ENCODE data around the gene MTERF4. TPM values are rescaled to one million over a fixed set of nuclear protein-coding genes. Genes with fewer than 3 reads are reported as not detected.

The MTERF4 gene
- total RNA-seq, 1 donor from 2014 or later = 28.2 TPM

- no peak for DNase-seq (ENCODE audit: extremely low read depth, low read depth, low spot score)
These were observed 50.3 kb downstream of the MTERF4 start for GRCh38 chr2:241051578-241052487.

- DNase-seq (ENCODE audit: extremely low read depth, low read depth, low spot score) = no peak
These were observed 51.2 kb downstream of the MTERF4 start for GRCh38 chr2:241050624-241051577.

GRCh38 chr2:241049739-241050623, 52.1 kb downstream of the MTERF4 start:
- DNase-seq (ENCODE audit: extremely low read depth, low read depth, low spot score) = no peak

GRCh38 chr2:241048949-241049343, 53.1 kb downstream of the MTERF4 start:
- no peak for DNase-seq (ENCODE audit: extremely low read depth, low read depth, low spot score)

- no peak for DNase-seq (ENCODE audit: extremely low read depth, low read depth, low spot score)
These were observed 53.7 kb downstream of the MTERF4 start for GRCh38 chr2:241048149-241048948.

GRCh38 chr2:241047253-241048010, 54.7 kb downstream of the MTERF4 start:
- DNase-seq (ENCODE audit: extremely low read depth, low read depth, low spot score) = no peak

Other genes with a start within 250 kb of the MTERF4 start
- gene AGXT, start 233.5 kb downstream of the MTERF4 start, total RNA-seq = not detected in 2 replicates
- gene MAB21L4, start 206.1 kb downstream of the MTERF4 start, total RNA-seq = not detected in 2 replicates
- gene CROCC2, start 196.0 kb downstream of the MTERF4 start, total RNA-seq = not detected in 2 replicates
- gene SNED1, start 103.7 kb downstream of the MTERF4 start, total RNA-seq = 27.7 and 41.3 TPM in 2 replicates
- gene PASK, start 47.2 kb upstream of the MTERF4 start, total RNA-seq = 3.3 and 8.1 TPM in 2 replicates
- gene PPP1R7, start 48.2 kb upstream of the MTERF4 start, total RNA-seq = 62.9 and 74.1 TPM in 2 replicates
- gene ANO7, start 86.4 kb upstream of the MTERF4 start, total RNA-seq = 0.68 and 1.4 TPM in 2 replicates
- 627 and 640 TPM in 2 replicates for gene HDLBP, start 213.4 kb upstream of the MTERF4 start, total RNA-seq
- gene SEPTIN2, start 213.6 kb upstream of the MTERF4 start, total RNA-seq = 433 and 458 TPM in 2 replicates

Data from glomerular endothelial cell (primary cell).